NCI-H1930 (cell line): ENCODE results near the gene SYCE1.

Source experiments
- DNase-seq, 2 experiments: peaks; one replicate each; lab custom pipeline; 2025; lab: John Stamatoyannopoulos, UW

Gene SYCE1

GRCh38 chr10:133511907-133512528, 53.4 kb downstream of the SYCE1 start:
- no peak for DNase-seq

- DNase-seq: no peak
These were observed 54.0 kb downstream of the SYCE1 start for GRCh38 chr10:133511408-133511807.

DNA sequence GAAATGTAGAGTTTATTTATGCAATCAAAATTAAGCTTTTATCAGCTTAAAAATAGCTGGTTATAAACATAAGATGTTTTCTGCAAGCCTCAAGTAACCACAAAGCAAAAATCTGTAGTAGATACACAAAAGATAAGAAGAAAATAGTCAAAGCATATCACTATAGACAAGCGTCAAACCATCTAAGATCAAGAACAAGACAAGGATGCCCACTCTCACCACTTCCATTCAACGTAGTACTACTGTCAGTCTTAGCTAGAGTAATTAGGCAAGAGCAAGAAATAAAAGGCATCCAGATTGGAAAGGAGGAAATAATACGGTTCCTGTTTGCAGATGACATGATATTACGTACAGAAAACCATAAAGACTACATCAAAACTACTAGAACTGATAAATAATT, 55.7 kb downstream of the SYCE1 start:
- DNase-seq: no peak
